Measurements from ENCODE around the gene SNX19. TPM values are rescaled to one million over a fixed set of nuclear protein-coding genes. Genes with fewer than 3 reads are reported as not detected.

The SNX19 gene
- total RNA-seq, 1 experiment from 2014 or later: 34.4 TPM

- H3K79me2 ChIP-seq (ENCODE audit: insufficient read depth, low read length): no peaks in the 10 kb centered on the region
- H3K27ac Mint-ChIP-seq: no peak overlapping the region
- H3K9me3 Mint-ChIP-seq: no peaks in the 10 kb centered on the region
- no peaks in the 10 kb centered on the region for H4K20me1 ChIP-seq (ENCODE audit: control insufficient read depth, insufficient read depth, insufficient read length)
- no peaks in the 10 kb centered on the region for H3K4me1 ChIP-seq (ENCODE audit: insufficient read depth, low read length)
- H3T11ph ChIP-seq (ENCODE audit: low read length): no peak overlapping the region
- H3K79me1 ChIP-seq (ENCODE audit: insufficient read depth, low read depth, low read length, poor library complexity, severe bottlenecking): no peaks in the 10 kb centered on the region
- TF ChIP-seq CTCF (conservative IDR thresholded peaks at IDR 0.05): no peak
- peaks cover 4% of the 10 kb centered on the region for H3K27me3 Mint-ChIP-seq (ENCODE audit: low read depth)
- H4K91ac ChIP-seq (ENCODE audit: insufficient read length, low read depth, low read length): no peak overlapping the region
- no peak overlapping the region for H3K23ac ChIP-seq (ENCODE audit: insufficient read length, low read depth, low read length)
- H3K14ac ChIP-seq (ENCODE audit: insufficient read depth, low read length): no peak overlapping the region
- no CpG with 5 or more reads among the region's 7 CpGs for WGBS (ENCODE audit: extremely low coverage, insufficient read length, low lambda C conversion rate)
- no peaks in the 10 kb centered on the region for H3K36me3 Mint-ChIP-seq (ENCODE audit: insufficient read depth in 1 of 3, low read depth in 3 of 3)
- H3K27me3 ChIP-seq (ENCODE audit: insufficient read depth, low read length): no peaks in the 10 kb centered on the region
- no peak overlapping the region for H2BK20ac ChIP-seq (ENCODE audit: low read depth, low read length, poor library complexity, severe bottlenecking)
- no peak overlapping the region for H2AFZ ChIP-seq (ENCODE audit: low read length)
- no peak overlapping the region for H4K8ac ChIP-seq (replicated peaks; ENCODE audit: insufficient read length, low read depth, low read length)
- peaks cover 5 to 9% of the 10 kb centered on the region in 2 experiments; a peak in 3 of 4 replicates for H3K4me1 Mint-ChIP-seq
- H2AK5ac ChIP-seq (ENCODE audit: insufficient read length, low read length): no peak overlapping the region
- H3K4me3 Mint-ChIP-seq: no peak overlapping the region
- H2BK12ac ChIP-seq (ENCODE audit: insufficient read length, low read depth, low read length): no peak overlapping the region
- no peak overlapping the region for H3K56ac ChIP-seq (ENCODE audit: insufficient read length, low read depth, low read length)
- H3K9ac ChIP-seq (ENCODE audit: extremely low read depth, insufficient read length, low read length): no peak overlapping the region
- DNase-seq: no peak
- no peak overlapping the region for H4K5ac ChIP-seq (ENCODE audit: insufficient read length, low read depth, low read length)
- H3K18ac ChIP-seq (ENCODE audit: insufficient read length, low read depth, low read length): no peak overlapping the region
- no peaks in the 10 kb centered on the region for H3K9me3 ChIP-seq (ENCODE audit: control insufficient read depth, low read depth, low read length)
- H2BK15ac ChIP-seq (ENCODE audit: low read depth, low read length): no peak overlapping the region
- H2BK5ac ChIP-seq (ENCODE audit: insufficient read length, low read length): no peak overlapping the region
- no peaks in the 10 kb centered on the region for H3K23me2 ChIP-seq (ENCODE audit: insufficient read length, low read depth, low read length, poor library complexity, severe bottlenecking)
- H3K4ac ChIP-seq (ENCODE audit: low read depth, low read length): no peak overlapping the region
- H3K4me2 ChIP-seq (ENCODE audit: insufficient read depth, insufficient read length, low read length): no peak overlapping the region
- H3K27ac ChIP-seq (ENCODE audit: insufficient read length, low read depth, low read length): no peak overlapping the region
- H2BK120ac ChIP-seq (ENCODE audit: low read depth, low read length, poor library complexity, severe bottlenecking): no peak overlapping the region
Observed at GRCh38 chr11:130831506-130831905, 84.8 kb downstream of the SNX19 start.

Data from H9 (cell line).